ENCODE data around the gene S1PR2.
"Not testable (repeated sequence)": the region's sequence is repeated elsewhere in the genome, so short reads cannot be mapped to it uniquely, and the experiment has no call there.

DNA sequence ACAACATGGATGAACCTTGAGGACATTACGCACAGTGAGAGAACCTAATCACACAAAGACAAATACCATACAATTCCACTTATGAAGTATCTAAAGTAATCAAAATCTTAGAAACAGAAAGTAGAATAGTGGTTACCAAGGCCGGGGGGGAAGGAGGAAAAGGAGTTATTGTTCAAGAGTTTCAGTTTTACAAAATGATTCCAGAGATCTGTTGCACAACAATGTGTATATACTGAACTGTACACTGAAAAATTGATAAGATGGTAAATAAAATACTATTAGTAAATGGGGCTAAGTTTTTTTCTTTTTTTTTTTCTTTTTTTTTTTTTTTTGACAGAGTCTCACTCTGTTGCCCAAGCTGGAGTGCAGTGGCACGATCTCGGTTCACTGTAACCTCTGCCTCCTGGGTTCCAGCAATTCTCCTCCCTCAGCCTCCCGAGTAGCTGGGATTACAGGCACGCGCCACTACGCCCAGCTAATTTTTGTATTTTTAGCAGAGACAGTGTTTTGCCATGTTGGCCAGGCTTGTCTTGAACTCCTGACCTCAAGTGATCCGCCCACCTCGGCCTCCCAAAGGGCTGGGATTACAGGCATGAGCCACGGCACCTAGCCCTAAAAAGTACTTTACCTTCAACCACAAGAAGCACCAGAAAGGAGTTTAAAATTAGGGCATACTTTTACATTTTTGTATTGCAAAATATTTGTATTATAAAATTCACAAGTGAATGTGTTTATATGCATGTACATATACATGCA is 32.1 kb downstream of the S1PR2 start:
- TF ChIP-seq, protein P1, sequence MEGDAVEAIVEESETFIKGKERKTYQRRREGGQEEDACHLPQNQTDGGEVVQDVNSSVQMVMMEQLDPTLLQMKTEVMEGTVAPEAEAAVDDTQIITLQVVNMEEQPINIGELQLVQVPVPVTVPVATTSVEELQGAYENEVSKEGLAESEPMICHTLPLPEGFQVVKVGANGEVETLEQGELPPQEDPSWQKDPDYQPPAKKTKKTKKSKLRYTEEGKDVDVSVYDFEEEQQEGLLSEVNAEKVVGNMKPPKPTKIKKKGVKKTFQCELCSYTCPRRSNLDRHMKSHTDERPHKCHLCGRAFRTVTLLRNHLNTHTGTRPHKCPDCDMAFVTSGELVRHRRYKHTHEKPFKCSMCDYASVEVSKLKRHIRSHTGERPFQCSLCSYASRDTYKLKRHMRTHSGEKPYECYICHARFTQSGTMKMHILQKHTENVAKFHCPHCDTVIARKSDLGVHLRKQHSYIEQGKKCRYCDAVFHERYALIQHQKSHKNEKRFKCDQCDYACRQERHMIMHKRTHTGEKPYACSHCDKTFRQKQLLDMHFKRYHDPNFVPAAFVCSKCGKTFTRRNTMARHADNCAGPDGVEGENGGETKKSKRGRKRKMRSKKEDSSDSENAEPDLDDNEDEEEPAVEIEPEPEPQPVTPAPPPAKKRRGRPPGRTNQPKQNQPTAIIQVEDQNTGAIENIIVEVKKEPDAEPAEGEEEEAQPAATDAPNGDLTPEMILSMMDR (IDR thresholded peaks at IDR 0.05) = not testable (repeated sequence)
- not testable (repeated sequence) for TF ChIP-seq POLR2AphosphoS5 (IDR thresholded peaks at IDR 0.05)
